ENCODE data around the gene RRP9.

Gene RRP9

DNA sequence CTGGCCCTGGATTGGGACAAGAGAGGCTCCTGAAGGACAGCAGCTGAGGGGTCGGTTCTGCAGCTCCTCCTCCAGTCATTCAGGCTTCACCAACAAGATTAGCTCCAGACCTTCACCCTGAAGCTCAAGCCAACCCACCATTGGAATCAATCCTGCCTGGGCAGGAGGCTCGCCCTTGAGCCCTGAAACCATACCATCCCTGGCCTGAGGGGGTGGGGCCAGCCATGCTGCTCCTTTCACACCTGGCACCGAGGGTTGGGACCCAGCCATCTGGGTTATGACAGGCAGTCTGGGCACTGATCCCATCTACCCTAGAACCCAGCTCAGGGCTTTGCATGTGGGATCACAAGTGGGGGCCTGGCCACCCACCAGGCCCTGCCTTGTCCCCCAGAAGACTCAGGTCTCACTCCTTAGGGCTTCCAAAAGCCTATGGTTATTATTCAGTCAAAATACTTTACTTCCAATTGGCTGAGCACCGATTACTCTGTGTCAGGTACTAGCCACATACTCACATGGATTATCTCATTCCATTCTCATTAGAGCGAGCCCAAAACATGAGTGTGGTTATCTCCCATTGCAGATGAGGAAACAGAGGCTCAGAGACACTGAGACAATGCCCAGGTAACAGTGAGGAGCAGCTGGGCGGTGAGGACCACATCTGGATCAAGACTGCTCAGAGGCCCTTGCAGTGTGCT lies 29.0 kb upstream of the RRP9 start:
- Histone ChIP-seq H3K4me3 (ENCODE audit: low read length in 2 of 2) (no peak overlapping the region), H3K36me3 (ENCODE audit: control insufficient read depth in 2 of 2, insufficient read depth in 2 of 2, low read length in 2 of 2) (peaks cover 0 to 4% of the 10 kb centered on the region in 2 donors), H3K27ac (ENCODE audit: low read depth in 2 of 2, low read length in 2 of 2) (no peak overlapping the region), H3K4me1 (ENCODE audit: control insufficient read depth in 2 of 2, insufficient read depth in 2 of 2, low read length in 2 of 2) (peaks cover 22 to 27% of the 10 kb centered on the region in 2 donors), H3K9ac (ENCODE audit: low read depth in 1 of 2, low read length in 2 of 2) (no peak overlapping the region), H3K9me3 (ENCODE audit: control insufficient read depth in 2 of 2, low read length in 2 of 2) (no peaks in the 10 kb centered on the region), H3K27me3 (ENCODE audit: control insufficient read depth in 2 of 2, insufficient read depth in 2 of 2, low read length in 2 of 2) (no peaks in the 10 kb centered on the region)

- no peak overlapping the region for H3K4me3 ChIP-seq (ENCODE audit: low read length in 2 of 2)
- no peaks in the 10 kb centered on the region for H3K9me3 ChIP-seq (ENCODE audit: control insufficient read depth in 2 of 2, low read length in 2 of 2)
- H3K9ac ChIP-seq (ENCODE audit: low read depth in 1 of 2, low read length in 2 of 2) = no peak overlapping the region
- H3K27me3 ChIP-seq (ENCODE audit: control insufficient read depth in 2 of 2, insufficient read depth in 2 of 2, low read length in 2 of 2) = no peaks in the 10 kb centered on the region
- peaks cover 0 to 4% of the 10 kb centered on the region in 2 donors for H3K36me3 ChIP-seq (ENCODE audit: control insufficient read depth in 2 of 2, insufficient read depth in 2 of 2, low read length in 2 of 2)
- H3K27ac ChIP-seq (ENCODE audit: low read depth in 2 of 2, low read length in 2 of 2) = no peak overlapping the region
- peaks cover 19 to 22% of the 10 kb centered on the region in 2 donors for H3K4me1 ChIP-seq (ENCODE audit: control insufficient read depth in 2 of 2, insufficient read depth in 2 of 2, low read length in 2 of 2)
Observed at GRCh38 chr3:51969841-51970240, 28.1 kb upstream of the RRP9 start.

DNA sequence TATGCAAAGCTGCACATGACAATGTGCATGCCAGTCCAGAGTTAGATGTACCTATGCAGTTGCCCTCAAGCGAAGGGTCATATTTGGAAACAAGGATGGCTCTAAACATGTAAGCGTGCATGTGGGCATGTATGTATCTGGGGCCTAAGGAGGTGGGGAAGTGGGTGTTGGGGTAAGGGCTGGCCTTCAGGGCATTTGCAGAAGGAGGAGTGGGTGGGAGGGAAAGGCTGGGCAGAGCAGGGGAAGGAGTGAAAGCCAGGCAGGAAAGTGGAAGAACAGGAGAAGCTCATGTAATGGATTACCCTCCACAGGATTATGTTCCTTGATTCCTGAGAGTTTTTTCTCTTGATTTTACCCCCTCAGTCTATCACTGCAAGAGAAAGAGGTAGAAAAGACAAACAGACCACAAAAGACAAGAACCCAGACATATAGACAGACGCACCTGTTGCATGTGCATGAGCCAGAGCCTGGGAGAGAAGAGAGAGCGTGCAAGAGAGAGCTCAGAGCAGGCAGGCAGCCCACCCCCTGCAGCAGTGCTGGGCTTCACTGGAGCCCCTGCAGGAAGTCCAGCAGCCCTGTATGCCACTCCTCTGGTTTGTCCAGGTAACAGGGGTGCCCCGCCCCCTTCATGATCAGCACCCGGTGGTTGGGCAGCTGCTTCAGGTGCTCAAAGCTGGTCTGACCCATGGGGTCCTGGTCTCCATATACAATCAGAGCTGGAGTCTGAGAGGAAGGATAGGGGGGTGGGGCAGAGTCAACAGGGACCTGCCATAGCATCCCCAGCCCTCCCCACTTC lies 27.4 kb upstream of the RRP9 start:
- Histone ChIP-seq H3K27ac (ENCODE audit: low read depth in 2 of 2, low read length in 2 of 2) (no peak overlapping the region), H3K4me1 (ENCODE audit: control insufficient read depth in 2 of 2, insufficient read depth in 2 of 2, low read length in 2 of 2) (peaks cover 11 to 14% of the 10 kb centered on the region in 2 donors), H3K36me3 (ENCODE audit: control insufficient read depth in 2 of 2, insufficient read depth in 2 of 2, low read length in 2 of 2) (peaks cover 0 to 4% of the 10 kb centered on the region in 2 donors), H3K27me3 (ENCODE audit: control insufficient read depth in 2 of 2, insufficient read depth in 2 of 2, low read length in 2 of 2) (no peaks in the 10 kb centered on the region), H3K9ac (ENCODE audit: low read depth in 1 of 2, low read length in 2 of 2) (no peak overlapping the region), H3K4me3 (ENCODE audit: low read length in 2 of 2) (no peak overlapping the region), H3K9me3 (ENCODE audit: control insufficient read depth in 2 of 2, low read length in 2 of 2) (no peaks in the 10 kb centered on the region)

- H3K9me3 ChIP-seq (ENCODE audit: control insufficient read depth in 2 of 2, low read length in 2 of 2) = no peaks in the 10 kb centered on the region
- no peaks in the 10 kb centered on the region for H3K27me3 ChIP-seq (ENCODE audit: control insufficient read depth in 2 of 2, insufficient read depth in 2 of 2, low read length in 2 of 2)
- H3K27ac ChIP-seq (ENCODE audit: low read depth in 2 of 2, low read length in 2 of 2) = peak overlapping the region; percentile 64 to 77
- peak overlapping the region; percentile 35 to 71 for H3K9ac ChIP-seq (ENCODE audit: low read depth in 1 of 2, low read length in 2 of 2)
- H3K4me3 ChIP-seq (ENCODE audit: low read length in 2 of 2) = peak overlapping the region; percentile 55 to 59
- H3K36me3 ChIP-seq (ENCODE audit: control insufficient read depth in 2 of 2, insufficient read depth in 2 of 2, low read length in 2 of 2) = peaks cover 0 to 4% of the 10 kb centered on the region in 2 donors
- peaks cover 7 to 13% of the 10 kb centered on the region in 2 donors for H3K4me1 ChIP-seq (ENCODE audit: control insufficient read depth in 2 of 2, insufficient read depth in 2 of 2, low read length in 2 of 2)
Observed at GRCh38 chr3:51968170-51968775, 26.6 kb upstream of the RRP9 start.

DNA sequence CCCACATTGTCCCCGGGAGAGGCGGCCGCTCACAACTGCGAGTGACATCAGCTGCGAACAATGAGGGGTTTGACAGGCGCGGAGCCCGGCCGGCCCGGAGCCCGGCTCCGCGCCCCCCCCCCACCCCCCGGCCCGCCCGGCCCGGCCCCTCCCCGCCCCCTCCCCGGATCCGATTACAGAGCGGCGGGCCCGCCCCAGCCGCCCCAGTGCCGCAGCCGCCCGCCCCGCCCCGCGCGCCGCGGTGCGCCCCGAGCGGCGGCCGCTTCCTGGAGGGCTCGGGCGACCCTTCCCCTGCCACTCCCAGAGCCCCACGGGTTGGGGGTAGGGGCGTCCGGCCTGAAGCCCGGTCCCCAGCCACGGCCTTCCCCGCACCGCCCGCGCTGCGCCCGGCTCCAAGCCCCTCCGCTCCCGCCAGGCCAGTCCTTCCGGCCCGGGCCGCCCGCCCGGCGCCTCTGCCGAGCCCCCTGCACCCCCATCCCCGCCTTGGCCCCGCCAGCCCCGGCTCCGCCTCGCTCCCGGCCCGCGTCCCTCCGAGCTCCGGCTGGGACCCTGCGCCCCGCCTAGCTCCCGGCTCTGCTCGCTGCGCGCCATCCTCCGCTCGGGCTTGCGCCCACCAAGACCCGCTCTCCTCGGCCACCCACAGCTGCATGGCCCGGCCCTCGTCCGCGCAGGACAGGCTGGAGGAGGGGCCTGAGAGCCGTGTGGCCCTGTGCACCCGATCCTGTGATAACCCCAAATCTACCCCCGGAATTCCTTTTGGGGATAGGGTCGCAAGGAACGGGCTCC lies 25.9 kb upstream of the RRP9 start, which contains the start of gene PCBP4:
Gene PCBP4, minus strand, starts transcription at position 71 of the 786 bp plus-strand sequence. CDS start 6,214 bp downstream, outside the sequence.
- no peaks in the 10 kb centered on the region for H3K9me3 ChIP-seq (ENCODE audit: control insufficient read depth in 2 of 2, low read length in 2 of 2)
- H3K27ac ChIP-seq (ENCODE audit: low read depth in 2 of 2, low read length in 2 of 2) = peak within 1 kb of the TSS; percentile 64 to 77
- H3K4me3 ChIP-seq (ENCODE audit: low read length in 2 of 2) = peak within 1 kb of the TSS; percentile 74 to 81
- peak within 1 kb of the TSS; percentile 71 to 77 for H3K9ac ChIP-seq (ENCODE audit: low read depth in 1 of 2, low read length in 2 of 2)
- peaks cover 0 to 4% of the 10 kb centered on the region in 2 donors for H3K36me3 ChIP-seq (ENCODE audit: control insufficient read depth in 2 of 2, insufficient read depth in 2 of 2, low read length in 2 of 2)
- H3K27me3 ChIP-seq (ENCODE audit: control insufficient read depth in 2 of 2, insufficient read depth in 2 of 2, low read length in 2 of 2) = no peaks in the 10 kb centered on the region
- H3K4me1 ChIP-seq (ENCODE audit: control insufficient read depth in 2 of 2, insufficient read depth in 2 of 2, low read length in 2 of 2) = peaks cover 7 to 13% of the 10 kb centered on the region in 2 donors

- peaks cover 7 to 13% of the 10 kb centered on the region in 2 donors for H3K4me1 ChIP-seq (ENCODE audit: control insufficient read depth in 2 of 2, insufficient read depth in 2 of 2, low read length in 2 of 2)
Observed at GRCh38 chr3:51966922-51967383, 25.2 kb upstream of the RRP9 start.

GRCh38 chr3:51966486-51966885 lies 24.8 kb upstream of the RRP9 start:
- H3K9ac ChIP-seq (ENCODE audit: low read depth in 1 of 2, low read length in 2 of 2) = peak overlapping the region in 1 of 2 donors; percentile 67
- H3K27me3 ChIP-seq (ENCODE audit: control insufficient read depth in 2 of 2, insufficient read depth in 2 of 2, low read length in 2 of 2) = no peaks in the 10 kb centered on the region
- no peaks in the 10 kb centered on the region for H3K9me3 ChIP-seq (ENCODE audit: control insufficient read depth in 2 of 2, low read length in 2 of 2)
- H3K4me1 ChIP-seq (ENCODE audit: control insufficient read depth in 2 of 2, insufficient read depth in 2 of 2, low read length in 2 of 2) = peaks cover 7 to 13% of the 10 kb centered on the region in 2 donors
- H3K4me3 ChIP-seq (ENCODE audit: low read length in 2 of 2) = peak overlapping the region; percentile 74 to 81
- peaks cover 0 to 4% of the 10 kb centered on the region in 2 donors for H3K36me3 ChIP-seq (ENCODE audit: control insufficient read depth in 2 of 2, insufficient read depth in 2 of 2, low read length in 2 of 2)
- H3K27ac ChIP-seq (ENCODE audit: low read depth in 2 of 2, low read length in 2 of 2) = peak overlapping the region in 1 of 2 donors; percentile 48

More at GRCh38 chr3:51966922-51967383, 25.2 kb upstream of the RRP9 start:
- Histone ChIP-seq H3K36me3 (ENCODE audit: control insufficient read depth in 2 of 2, insufficient read depth in 2 of 2, low read length in 2 of 2) (peaks cover 0 to 4% of the 10 kb centered on the region in 2 donors), H3K27ac (ENCODE audit: low read depth in 2 of 2, low read length in 2 of 2) (peak overlapping the region in 1 of 2 donors; percentile 48), H3K27me3 (ENCODE audit: control insufficient read depth in 2 of 2, insufficient read depth in 2 of 2, low read length in 2 of 2) (no peaks in the 10 kb centered on the region), H3K9ac (ENCODE audit: low read depth in 1 of 2, low read length in 2 of 2) (peak overlapping the region; percentile 67 to 77), H3K4me3 (ENCODE audit: low read length in 2 of 2) (peak overlapping the region; percentile 74 to 81), H3K9me3 (ENCODE audit: control insufficient read depth in 2 of 2, low read length in 2 of 2) (no peaks in the 10 kb centered on the region)

- Histone ChIP-seq H3K4me1 (ENCODE audit: control insufficient read depth in 2 of 2, insufficient read depth in 2 of 2, low read length in 2 of 2) (peaks cover 7 to 13% of the 10 kb centered on the region in 2 donors), H3K27ac (ENCODE audit: low read depth in 2 of 2, low read length in 2 of 2) (no peak overlapping the region), H3K27me3 (ENCODE audit: control insufficient read depth in 2 of 2, insufficient read depth in 2 of 2, low read length in 2 of 2) (no peaks in the 10 kb centered on the region), H3K9ac (ENCODE audit: low read depth in 1 of 2, low read length in 2 of 2) (no peak overlapping the region), H3K9me3 (ENCODE audit: control insufficient read depth in 2 of 2, low read length in 2 of 2) (no peaks in the 10 kb centered on the region), H3K4me3 (ENCODE audit: low read length in 2 of 2) (no peak overlapping the region), H3K36me3 (ENCODE audit: control insufficient read depth in 2 of 2, insufficient read depth in 2 of 2, low read length in 2 of 2) (peaks cover 0 to 4% of the 10 kb centered on the region in 2 donors)
Observed at GRCh38 chr3:51966016-51966415, 24.3 kb upstream of the RRP9 start.

- Histone ChIP-seq H3K9ac (ENCODE audit: low read depth in 1 of 2, low read length in 2 of 2) (no peak overlapping the region), H3K27ac (ENCODE audit: low read depth in 2 of 2, low read length in 2 of 2) (no peak overlapping the region), H3K4me1 (ENCODE audit: control insufficient read depth in 2 of 2, insufficient read depth in 2 of 2, low read length in 2 of 2) (peaks cover 7 to 13% of the 10 kb centered on the region in 2 donors)
Observed at GRCh38 chr3:51964521-51964920, 22.8 kb upstream of the RRP9 start.

More at GRCh38 chr3:51964521-51964920, 22.8 kb upstream of the RRP9 start:
- Histone ChIP-seq H3K4me3 (ENCODE audit: low read length in 2 of 2) (no peak overlapping the region), H3K36me3 (ENCODE audit: control insufficient read depth in 2 of 2, insufficient read depth in 2 of 2, low read length in 2 of 2) (peaks cover 0 to 3% of the 10 kb centered on the region in 2 donors), H3K27me3 (ENCODE audit: control insufficient read depth in 2 of 2, insufficient read depth in 2 of 2, low read length in 2 of 2) (no peaks in the 10 kb centered on the region), H3K9me3 (ENCODE audit: control insufficient read depth in 2 of 2, low read length in 2 of 2) (no peaks in the 10 kb centered on the region)
